SU-DHL-6 (cell line): ENCODE results near the gene CACUL1.
"Not testable (repeated sequence)": the region's sequence is repeated elsewhere in the genome, so short reads cannot be mapped to it uniquely, and the experiment has no call there.

Experiments used
- EZH2phosphoT487 ChIP-seq: fragments of 200-600 bp; sonication (generic), shearing (Covaris generic); conservative IDR thresholded peaks from 2 replicates; pipeline ENCODE4 v1.6.1; 2018; ENCODE audit warnings: mild to moderate bottlenecking, antibody characterized with exemption, low read length, moderate library complexity, mixed read lengths
- TF ChIP-seq, protein P1 (sequence below): fragments of 200-600 bp; sonication (generic); IDR thresholded peaks from one replicate; pipeline ENCODE4 v1.5.1; 2017; ENCODE audit warnings: antibody characterized with exemption, mild to moderate bottlenecking, low read length, moderate library complexity; ENCODE audit not compliant: insufficient read depth, poor library complexity, severe bottlenecking

DNA sequence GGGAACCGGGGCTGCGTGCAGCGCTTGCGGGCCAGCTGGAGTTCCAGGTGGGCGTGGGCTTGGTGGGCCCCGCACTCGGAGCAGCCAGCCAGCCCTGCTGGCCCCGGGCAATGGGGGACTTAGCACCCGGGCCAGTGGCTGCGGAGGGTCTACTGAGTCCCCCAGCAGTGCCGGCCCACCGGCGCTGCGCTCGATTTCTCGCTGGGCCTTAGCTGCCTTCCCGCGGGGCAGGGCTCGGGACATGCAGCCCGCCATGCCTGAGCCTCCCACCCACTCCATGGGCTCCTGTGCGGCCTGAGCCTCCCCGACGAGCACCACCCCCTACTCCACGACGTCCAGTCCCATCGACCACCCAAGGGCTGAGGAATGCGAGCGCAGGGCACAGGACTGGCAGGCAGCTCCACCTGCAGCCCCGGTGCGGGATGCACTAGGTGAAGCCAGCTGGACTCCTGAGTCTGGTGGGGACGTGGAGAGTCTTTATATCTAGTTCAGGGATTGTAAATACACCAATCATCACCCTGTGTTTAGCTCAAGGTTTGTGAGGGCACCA is 28.2 kb upstream of the CACUL1 start:
- TF ChIP-seq, protein P1, sequence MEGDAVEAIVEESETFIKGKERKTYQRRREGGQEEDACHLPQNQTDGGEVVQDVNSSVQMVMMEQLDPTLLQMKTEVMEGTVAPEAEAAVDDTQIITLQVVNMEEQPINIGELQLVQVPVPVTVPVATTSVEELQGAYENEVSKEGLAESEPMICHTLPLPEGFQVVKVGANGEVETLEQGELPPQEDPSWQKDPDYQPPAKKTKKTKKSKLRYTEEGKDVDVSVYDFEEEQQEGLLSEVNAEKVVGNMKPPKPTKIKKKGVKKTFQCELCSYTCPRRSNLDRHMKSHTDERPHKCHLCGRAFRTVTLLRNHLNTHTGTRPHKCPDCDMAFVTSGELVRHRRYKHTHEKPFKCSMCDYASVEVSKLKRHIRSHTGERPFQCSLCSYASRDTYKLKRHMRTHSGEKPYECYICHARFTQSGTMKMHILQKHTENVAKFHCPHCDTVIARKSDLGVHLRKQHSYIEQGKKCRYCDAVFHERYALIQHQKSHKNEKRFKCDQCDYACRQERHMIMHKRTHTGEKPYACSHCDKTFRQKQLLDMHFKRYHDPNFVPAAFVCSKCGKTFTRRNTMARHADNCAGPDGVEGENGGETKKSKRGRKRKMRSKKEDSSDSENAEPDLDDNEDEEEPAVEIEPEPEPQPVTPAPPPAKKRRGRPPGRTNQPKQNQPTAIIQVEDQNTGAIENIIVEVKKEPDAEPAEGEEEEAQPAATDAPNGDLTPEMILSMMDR, result not testable (repeated sequence)
- not testable (repeated sequence) for TF ChIP-seq EZH2phosphoT487
